ENCODE data around the gene CFAP74. TPM values are rescaled to one million over a fixed set of nuclear protein-coding genes. Genes with fewer than 3 reads are reported as not detected.
"Not testable (repeated sequence)": the region's sequence is repeated elsewhere in the genome, so short reads cannot be mapped to it uniquely, and the experiment has no call there.

The CFAP74 gene
- total and polyA plus RNA-seq, 2 of the 4 experiments (the other 2 are of a cell fraction), result not detected

DNA sequence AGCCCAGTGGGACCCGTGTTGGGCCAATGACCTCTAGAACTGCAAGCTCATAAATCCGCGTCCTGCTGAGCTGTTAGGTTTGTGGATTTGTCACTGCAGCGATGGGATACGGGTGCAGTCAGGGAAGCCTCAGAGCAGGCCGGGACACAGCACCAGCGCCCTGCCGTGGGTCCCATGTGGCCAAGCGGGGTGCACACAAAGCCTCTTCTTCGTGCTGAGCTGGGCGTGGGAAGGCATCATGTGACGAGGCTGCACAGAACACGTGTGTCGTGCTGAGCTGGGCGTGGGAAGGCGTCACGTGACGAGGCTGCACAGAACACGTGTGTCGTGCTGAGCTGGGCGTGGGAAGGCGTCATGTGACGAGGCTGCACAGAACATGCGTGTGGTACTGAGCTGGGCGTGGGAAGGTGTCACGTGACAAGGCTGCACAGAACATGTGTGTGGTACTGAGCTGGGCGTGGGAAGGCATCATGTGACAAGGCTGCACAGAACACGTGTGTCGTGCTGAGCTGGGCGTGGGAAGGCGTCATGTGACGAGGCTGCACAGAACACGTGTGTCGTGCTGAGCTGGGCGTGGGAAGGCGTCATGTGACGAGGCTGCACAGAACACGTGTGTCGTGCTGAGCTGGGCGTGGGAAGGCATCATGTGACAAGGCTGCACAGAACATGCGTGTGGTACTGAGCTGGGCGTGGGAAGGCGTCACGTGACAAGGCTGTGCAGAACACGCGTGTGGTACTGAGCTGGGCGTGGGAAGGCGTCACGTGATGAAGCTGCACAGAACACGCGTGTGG lies 24.7 kb downstream of the CFAP74 start:
- H4K91ac ChIP-seq (ENCODE audit: insufficient read depth, low read depth, low read length); in situ Hi-C loops (cut with MboI; ENCODE audit: low sequenced_read_pairs); BruUV-seq (replicated peaks); H3K9me3 ChIP-seq (ENCODE audit: control insufficient read depth, insufficient read depth, low read length); H2BK15ac ChIP-seq (ENCODE audit: low read depth, low read length); H2AK5ac ChIP-seq (ENCODE audit: low read depth, low read length); H3K79me1 ChIP-seq (ENCODE audit: low read depth in 1 of 2, low read length in 2 of 2); H3K4ac ChIP-seq (ENCODE audit: low read depth, low read length); H2BK5ac ChIP-seq (ENCODE audit: low read depth, low read length, poor library complexity, severe bottlenecking); H3K18ac ChIP-seq (ENCODE audit: low read depth, low read length); H2BK20ac ChIP-seq (ENCODE audit: low read depth, low read length); H3K23ac ChIP-seq (ENCODE audit: low read depth, low read length); H2AK9ac ChIP-seq (replicated peaks; ENCODE audit: low read depth, low read length, poor library complexity); H3K4me3 ChIP-seq (ENCODE audit: insufficient read depth, low read depth, low read length); ATAC-seq (ENCODE audit: low read depth); H4K5ac ChIP-seq (ENCODE audit: low read depth, low read length); CTCF ChIA-PET; H3K56ac ChIP-seq (ENCODE audit: extremely low read depth, insufficient read depth, low read length); H4K20me1 ChIP-seq (ENCODE audit: insufficient read depth, low read length); H3K36me3 ChIP-seq (ENCODE audit: control insufficient read depth, insufficient read depth, low read length); H3K14ac ChIP-seq (replicated peaks; ENCODE audit: low read depth, low read length); H3K9ac ChIP-seq (ENCODE audit: low read depth, low read length); H4K8ac ChIP-seq (ENCODE audit: low read depth in 2 of 2, low read length in 2 of 2); H2BK120ac ChIP-seq (ENCODE audit: low read depth, low read length); H2AFZ ChIP-seq (replicated peaks; ENCODE audit: low read length, poor library complexity); H3K27ac ChIP-seq (ENCODE audit: insufficient read depth, low read length); intact Hi-C loops (cut with micrococcal nuclease); H3K4me2 ChIP-seq (ENCODE audit: low read depth, low read length); DNase-seq; H3K4me1 ChIP-seq (ENCODE audit: control insufficient read depth, insufficient read depth, low read length); H3K9me1 ChIP-seq (ENCODE audit: insufficient read depth, low read length); dilution Hi-C loops (cut with HindIII; ENCODE audit: low sequenced_read_pairs, unreplicated experiment): not testable (repeated sequence)
- POLR2A ChIA-PET (ENCODE audit: unreplicated experiment), result interaction anchor here (0.6 kb wide), 1 partner anchor 30 kb away, joined by 5 read pairs; no protein-coding TSS in a partner anchor
- H3K27me3 ChIP-seq (ENCODE audit: control insufficient read depth, insufficient read depth, low read length), result peaks cover 17% of the 10 kb centered on the region; the same call in 1 of the 2 replicates
- 94% methylated on average over 28 of the region's 51 CpGs; no CpG with 5 or more reads in 1 of the 2 experiments for WGBS, 2 experiments (ENCODE audit: extremely low coverage in 2 of 2, insufficient read length in 1 of 2)
